ENCODE data around the gene CDSN.

CDSN gene

GRCh38 chr6:31094389-31094881 lies 25.8 kb downstream of the CDSN start:
- TF ChIP-seq, protein P1, sequence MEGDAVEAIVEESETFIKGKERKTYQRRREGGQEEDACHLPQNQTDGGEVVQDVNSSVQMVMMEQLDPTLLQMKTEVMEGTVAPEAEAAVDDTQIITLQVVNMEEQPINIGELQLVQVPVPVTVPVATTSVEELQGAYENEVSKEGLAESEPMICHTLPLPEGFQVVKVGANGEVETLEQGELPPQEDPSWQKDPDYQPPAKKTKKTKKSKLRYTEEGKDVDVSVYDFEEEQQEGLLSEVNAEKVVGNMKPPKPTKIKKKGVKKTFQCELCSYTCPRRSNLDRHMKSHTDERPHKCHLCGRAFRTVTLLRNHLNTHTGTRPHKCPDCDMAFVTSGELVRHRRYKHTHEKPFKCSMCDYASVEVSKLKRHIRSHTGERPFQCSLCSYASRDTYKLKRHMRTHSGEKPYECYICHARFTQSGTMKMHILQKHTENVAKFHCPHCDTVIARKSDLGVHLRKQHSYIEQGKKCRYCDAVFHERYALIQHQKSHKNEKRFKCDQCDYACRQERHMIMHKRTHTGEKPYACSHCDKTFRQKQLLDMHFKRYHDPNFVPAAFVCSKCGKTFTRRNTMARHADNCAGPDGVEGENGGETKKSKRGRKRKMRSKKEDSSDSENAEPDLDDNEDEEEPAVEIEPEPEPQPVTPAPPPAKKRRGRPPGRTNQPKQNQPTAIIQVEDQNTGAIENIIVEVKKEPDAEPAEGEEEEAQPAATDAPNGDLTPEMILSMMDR (IDR thresholded peaks at IDR 0.05; ENCODE audit: control insufficient read depth, extremely low read depth, insufficient read depth), result no peak
- no peak for DNase-seq (ENCODE audit: low read depth)
- no peak overlapping the region for H3K4me3 ChIP-seq (ENCODE audit: low read depth, low read length)

- no peak overlapping the region for H3K4me3 ChIP-seq (ENCODE audit: low read depth, low read length)
- TF ChIP-seq, protein P1 (IDR thresholded peaks at IDR 0.05; ENCODE audit: control insufficient read depth, extremely low read depth, insufficient read depth), result no peak
- no peak for DNase-seq (ENCODE audit: low read depth)
Measured at GRCh38 chr6:31092769-31093505, 27.3 kb downstream of the CDSN start.

DNA sequence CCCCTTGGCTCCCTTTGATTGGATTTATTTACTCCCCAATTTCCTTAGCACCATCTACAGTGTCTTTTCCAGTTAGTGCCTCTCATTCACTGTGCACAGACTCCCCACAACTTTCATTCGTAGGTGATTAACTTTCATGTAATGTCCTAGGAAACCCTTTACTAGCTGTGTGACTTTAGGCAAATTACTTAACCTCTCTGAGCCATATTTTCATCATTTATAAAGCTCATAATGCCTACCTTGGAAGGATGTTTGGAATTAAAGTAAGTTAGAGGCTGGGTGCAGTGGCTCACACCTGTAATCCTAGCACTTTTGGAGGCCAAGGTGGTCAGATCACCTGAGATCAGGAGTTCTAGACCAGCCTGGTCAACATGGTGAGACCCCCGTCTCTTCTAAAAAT lies 28.0 kb downstream of the CDSN start:
- H3K4me3 ChIP-seq (ENCODE audit: low read depth, low read length), result no peak overlapping the region
- DNase-seq (ENCODE audit: low read depth), result no peak
- TF ChIP-seq, protein P1 (IDR thresholded peaks at IDR 0.05; ENCODE audit: control insufficient read depth, extremely low read depth, insufficient read depth), result no peak

GRCh38 chr6:31091680-31092079 lies 28.6 kb downstream of the CDSN start:
- no peak overlapping the region for H3K4me3 ChIP-seq (ENCODE audit: low read depth, low read length)
- no peak for DNase-seq (ENCODE audit: low read depth)
- TF ChIP-seq, protein P1 (IDR thresholded peaks at IDR 0.05; ENCODE audit: control insufficient read depth, extremely low read depth, insufficient read depth), result no peak

DNA sequence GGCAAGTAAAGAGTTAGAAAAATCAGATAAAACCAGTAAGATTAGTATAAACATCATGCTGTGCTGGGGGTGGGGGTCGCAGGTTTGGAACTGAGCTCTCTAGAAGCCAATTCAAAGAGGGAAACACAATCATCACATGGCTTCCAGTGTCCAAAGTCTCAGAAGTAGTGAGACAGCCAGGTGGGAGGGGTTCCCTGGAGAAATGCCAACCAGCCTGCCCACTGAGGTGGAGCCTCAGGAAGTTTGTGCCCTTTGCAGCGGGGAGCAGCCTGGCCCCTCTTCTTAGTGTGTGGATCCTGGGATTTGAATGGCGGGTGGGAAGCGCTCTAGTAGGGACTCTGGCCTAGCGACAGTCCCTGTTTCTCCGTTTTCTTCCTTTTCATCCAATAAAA lies 29.3 kb downstream of the CDSN start:
- H3K4me3 ChIP-seq (ENCODE audit: low read depth, low read length), result no peak overlapping the region
- DNase-seq (ENCODE audit: low read depth), result no peak
- TF ChIP-seq, protein P1 (IDR thresholded peaks at IDR 0.05; ENCODE audit: control insufficient read depth, extremely low read depth, insufficient read depth), result no peak

- TF ChIP-seq, protein P1 (IDR thresholded peaks at IDR 0.05; ENCODE audit: control insufficient read depth, extremely low read depth, insufficient read depth), result no peak
- H3K4me3 ChIP-seq (ENCODE audit: low read depth, low read length), result no peak overlapping the region
- no peak for DNase-seq (ENCODE audit: low read depth)
Measured at GRCh38 chr6:31090275-31090972, 29.8 kb downstream of the CDSN start.

Measured in LNCaP clone FGC (cell line).